ENCODE measurements around the gene SRGN. TPM values are rescaled to one million over a fixed set of nuclear protein-coding genes. Genes with fewer than 3 reads are reported as not detected.

SRGN gene
- total RNA-seq, 2 donors from 2014 or later, result 19.5 to 38.0 TPM

Other genes with a start within 250 kb of the SRGN start
- 10 to 100 TPM; 17.5 to 17.9 TPM for gene DDX50, start 186.8 kb upstream of the SRGN start, total RNA-seq
- 10 to 100 TPM; 28.7 to 44.6 TPM for gene DDX21, start 131.9 kb upstream of the SRGN start, total RNA-seq
- gene KIFBP, start 99.3 kb upstream of the SRGN start, total RNA-seq, result 10 to 100 TPM; 19.2 to 21.2 TPM
- gene VPS26A, start 36.1 kb downstream of the SRGN start, total RNA-seq, result 10 to 100 TPM; 58.3 to 67.6 TPM
- 10 to 100 TPM; 24.3 to 30.1 TPM for gene SUPV3L1, start 92.1 kb downstream of the SRGN start, total RNA-seq
- 10 to 100 TPM; 24.9 to 37.8 TPM for gene HKDC1, start 132.2 kb downstream of the SRGN start, total RNA-seq
- gene HK1, start 190.4 kb downstream of the SRGN start, total RNA-seq, result 10 to 100 TPM; 64.1 to 90.4 TPM

All from left colon (tissue), 2 donors.